Glomerular endothelial cell (primary cell): ENCODE measurements around the gene VAV3. TPM values are rescaled to one million over a fixed set of nuclear protein-coding genes. Genes with fewer than 3 reads are reported as not detected.
A peak's percentile ranks its signal among the peaks of the same experiment; 100 is the strongest.
"Not testable (repeated sequence)": the region's sequence is repeated elsewhere in the genome, so short reads cannot be mapped to it uniquely, and the experiment has no call there.

ENCODE experiments used
- DNase-seq: peaks from one replicate; pipeline ENCODE4 v3.0.0-alpha.2; 2011; ENCODE audit warnings: low read depth, low spot score; ENCODE audit errors: extremely low read depth
- total RNA-seq: library from RNA; depleted of rRNA; stranded (reverse); fragments of >200 nt; gene quantifications from 2 replicates; pipeline ENCODE4 v1.2.3, GENCODE V29; 2015

Gene VAV3
- total RNA-seq, 1 donor from 2014 or later, result 10.1 TPM

DNA sequence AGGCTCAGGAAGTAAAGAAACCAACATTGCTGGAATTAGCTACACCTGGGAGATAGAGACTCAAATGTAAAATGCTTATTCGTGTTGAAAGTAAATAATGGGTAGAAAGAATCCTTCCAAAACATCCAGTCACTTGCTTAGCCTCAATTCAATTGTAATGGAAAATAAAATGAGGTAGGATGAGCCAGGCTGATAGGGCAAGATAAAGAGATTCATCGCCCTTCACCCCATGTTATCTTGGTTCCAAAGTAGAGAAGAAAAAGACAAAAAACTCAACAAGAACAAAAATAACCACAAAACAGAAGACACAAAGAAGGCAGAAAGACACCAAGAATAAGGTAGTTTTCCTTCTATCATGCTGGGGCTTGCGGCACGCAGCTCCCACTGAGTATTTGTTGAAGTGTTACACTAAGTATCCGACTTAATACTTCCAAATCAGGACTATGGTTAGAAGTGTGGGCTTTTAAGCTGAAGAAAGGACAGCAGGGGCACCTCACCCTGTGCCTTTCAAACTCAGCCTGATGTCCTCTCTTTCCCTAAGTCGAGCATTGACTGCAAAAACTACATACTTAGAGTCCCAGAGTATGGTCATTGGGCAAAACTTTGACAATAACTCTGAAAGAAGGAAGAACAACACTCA, 202.1 kb downstream of the VAV3 start:
- no peak for DNase-seq

DNA sequence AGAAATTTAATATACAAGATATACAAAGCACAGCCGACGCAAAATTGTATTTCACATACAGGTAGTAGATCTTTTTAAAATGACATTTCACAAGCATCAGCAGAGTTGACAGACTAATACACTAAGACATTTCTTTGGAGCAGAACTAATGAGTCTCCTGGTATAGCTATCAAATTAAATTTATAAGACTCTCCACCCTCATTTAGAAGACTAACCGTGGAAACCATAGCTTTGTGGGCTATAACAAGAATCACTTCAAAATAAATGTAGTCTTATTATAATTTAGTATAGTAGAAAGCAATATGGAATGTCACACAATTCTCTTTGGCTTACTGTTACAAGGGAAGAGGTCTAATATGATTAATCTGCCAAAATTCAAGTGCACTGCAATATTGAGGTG, 204.9 kb downstream of the VAV3 start:
- DNase-seq, result no peak

DNA sequence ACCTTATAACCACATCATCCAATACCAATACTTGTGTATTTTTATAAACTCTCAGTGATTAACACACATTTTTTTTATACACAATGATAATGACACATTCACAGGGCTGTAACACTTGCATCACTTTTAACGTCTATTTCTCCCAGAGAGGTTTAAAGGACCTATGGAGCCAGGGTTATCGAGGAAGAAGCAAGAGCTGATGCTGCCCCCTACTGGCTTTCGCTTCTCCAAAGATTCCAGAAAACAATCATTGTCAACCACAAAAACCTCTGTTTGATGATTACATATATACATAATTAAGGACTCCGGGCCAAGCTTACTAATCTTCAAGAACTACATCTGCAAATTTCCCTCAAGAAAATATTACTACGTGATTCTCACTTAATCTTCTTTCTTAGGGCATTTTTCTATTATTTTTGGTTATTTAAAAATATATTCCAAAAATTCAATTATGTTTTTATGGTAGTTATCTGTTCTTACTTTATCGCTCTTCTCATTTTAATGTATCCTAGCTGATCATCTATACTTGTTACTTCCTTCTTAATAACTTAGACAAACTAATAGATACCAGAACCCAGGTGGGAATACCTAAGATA, 214.5 kb downstream of the VAV3 start:
- peak; percentile 41 for DNase-seq

DNA sequence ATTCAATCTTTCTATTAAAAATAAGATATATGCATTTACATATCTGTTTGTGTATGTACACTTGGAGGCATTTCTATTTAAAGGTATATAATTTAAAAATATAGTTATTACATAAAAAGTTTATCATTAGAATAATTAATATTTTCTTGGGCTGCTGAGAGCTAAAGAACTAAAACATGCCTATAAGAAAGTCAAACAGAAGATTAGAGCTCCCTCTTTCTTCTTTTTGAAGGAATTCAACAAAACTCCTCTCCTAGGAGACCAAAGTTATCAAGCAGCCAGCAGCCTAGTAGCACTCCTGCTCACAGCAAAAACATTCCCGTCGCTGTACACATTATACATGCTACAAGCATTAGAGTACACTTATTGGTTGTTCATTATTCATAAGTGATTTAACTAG, 216.4 kb downstream of the VAV3 start:
- no peak for DNase-seq

DNA sequence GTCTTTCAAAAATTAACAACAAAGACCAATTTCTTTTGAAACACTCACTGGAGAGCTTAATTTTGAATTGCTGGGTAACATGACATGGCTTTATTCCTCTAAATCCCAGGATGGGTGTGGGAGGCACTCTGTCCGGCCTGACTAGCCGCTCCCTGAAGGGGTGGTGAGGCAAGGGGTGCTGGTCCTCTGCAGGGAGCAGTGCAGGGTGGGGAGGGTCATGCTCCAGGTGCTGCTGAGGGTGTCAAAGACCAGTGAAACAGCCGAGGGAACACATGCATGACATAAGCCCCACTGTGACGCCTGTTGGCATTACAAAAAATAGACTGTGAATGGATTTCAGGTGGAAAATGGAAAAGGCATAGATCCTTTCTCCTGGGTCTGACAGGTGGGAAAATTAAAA, 223.7 kb downstream of the VAV3 start:
- DNase-seq, result no peak

DNA sequence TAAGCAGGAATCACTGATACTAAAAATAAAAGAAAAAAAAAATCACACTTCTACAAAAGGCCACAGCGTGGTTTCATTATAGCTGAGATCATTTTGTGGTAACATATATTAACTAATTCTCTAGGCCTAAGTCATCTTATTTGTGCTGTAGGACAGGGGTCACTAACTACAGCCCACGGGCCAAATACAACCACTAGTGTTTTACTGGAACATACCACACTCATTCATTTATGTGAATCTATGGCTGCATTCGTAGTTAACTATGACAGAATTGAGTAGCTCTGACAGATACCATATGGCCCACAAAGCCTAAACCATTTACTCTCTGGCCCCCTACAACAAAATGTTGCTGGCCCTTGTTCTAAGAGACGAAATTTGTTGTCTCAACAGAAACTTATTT, 224.4 kb downstream of the VAV3 start:
- no peak for DNase-seq

DNA sequence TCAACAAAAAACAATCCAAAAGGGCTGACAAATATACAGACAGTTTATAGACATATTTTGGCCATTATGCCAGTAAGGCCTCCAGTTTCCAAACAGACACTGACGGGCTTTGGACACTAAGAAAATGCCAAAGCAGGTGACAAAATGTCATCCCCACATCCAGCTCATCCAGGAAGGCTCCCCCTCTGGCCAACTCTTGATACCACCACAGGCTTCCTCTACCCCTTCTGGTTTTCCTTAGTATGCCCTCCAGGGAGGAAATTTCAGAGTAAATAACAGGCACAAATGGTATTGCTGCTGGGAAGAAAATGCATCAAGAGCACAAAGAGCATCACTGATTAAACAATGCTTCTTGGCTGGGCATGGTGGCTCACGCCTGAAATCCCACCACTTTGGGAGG, 225.3 kb downstream of the VAV3 start:
- no peak for DNase-seq

DNA sequence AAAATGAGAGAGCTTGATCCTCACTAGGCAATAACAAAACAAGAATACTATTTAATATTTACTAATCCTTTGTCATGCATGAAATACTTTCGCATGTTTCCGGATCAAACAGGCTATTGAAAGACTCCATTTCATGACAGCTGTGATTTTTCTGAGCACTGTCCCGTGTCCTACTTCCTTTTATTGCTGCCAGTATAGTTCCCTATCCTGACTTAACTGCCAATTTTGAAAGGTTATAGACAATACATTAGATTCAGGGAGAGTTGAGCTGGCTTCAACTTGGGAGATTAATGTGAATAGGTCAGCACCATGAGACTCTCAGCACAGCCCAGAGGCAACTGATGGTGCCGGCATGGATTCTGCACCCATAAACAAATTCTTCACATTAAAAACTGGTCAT, 225.8 kb downstream of the VAV3 start:
- no peak for DNase-seq

DNA sequence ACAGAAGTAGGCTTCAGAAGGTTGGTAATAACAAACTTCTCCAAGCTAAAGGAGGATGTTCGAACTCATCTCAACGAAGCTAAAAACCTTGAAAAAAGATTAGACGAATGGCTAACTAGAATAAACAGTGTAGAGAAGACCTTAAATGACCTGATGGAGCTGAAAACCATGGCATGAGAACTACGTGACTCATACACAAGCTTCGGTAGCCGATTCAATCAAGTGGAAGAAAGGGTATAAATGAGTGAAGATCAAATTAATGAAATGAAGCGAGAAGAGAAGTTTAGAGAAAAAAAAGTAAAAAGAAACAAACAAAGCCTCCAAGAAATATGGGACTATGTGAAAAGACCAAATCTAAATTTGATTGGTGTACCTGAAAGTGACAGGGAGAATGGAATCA, 231.6 kb downstream of the VAV3 start:
- DNase-seq, result not testable (repeated sequence)

DNA sequence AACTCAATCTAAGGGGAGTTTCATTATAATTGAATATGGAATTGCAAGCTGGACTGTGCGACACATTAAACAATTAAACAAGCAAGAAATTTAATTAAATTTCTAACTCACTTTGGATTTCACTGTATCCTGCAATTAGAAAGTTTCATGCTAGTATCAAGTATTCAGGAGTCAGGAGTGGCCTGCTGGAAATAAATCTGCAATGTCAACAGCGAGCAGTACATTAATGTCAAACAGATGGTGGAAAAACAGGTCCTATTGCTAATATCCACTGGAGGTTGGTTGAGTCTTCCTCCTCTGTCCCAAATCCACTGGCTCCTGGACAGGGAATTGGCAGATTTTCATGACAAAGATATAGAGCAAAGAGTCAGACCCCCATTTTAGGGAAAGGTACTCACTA, 237.1 kb downstream of the VAV3 start:
- DNase-seq, result no peak

DNA sequence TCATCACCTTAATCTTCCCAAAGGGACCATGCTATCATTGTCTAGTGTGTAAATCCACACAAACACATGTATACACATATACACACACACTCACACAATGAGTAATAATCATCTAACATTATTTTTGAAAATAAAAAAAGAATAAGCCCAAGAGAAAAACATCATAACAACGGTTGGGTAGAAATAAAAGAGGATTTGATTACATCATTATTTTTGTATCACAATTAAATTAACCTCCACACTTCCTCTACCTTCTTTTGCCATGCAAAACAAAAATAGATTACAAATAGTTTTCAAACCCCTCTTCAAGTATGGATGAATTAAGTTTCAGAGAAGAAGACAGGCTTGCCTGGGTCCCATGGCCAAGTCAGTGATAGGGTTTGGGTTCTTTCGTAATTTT, 238.1 kb downstream of the VAV3 start:
- DNase-seq, result no peak

DNA sequence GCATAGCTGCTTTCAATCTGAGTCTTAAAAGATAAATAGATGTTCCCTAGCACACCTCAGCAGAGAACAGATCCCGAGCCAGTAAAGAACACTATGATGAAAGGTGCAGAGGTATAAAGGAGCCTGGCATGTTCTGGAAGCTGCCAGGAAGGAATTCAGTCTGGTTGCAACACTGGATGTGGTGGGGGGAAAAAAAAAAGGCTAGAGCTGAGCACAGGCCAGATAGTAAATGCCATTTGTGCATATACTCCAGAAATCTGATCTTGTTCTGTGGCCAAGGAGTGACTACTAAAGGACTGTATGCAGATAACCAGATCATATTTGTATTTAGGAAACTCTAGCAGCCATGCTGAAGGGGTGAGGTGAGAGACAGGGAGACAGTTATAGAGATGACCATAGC, 240.3 kb downstream of the VAV3 start:
- DNase-seq, result no peak

DNA sequence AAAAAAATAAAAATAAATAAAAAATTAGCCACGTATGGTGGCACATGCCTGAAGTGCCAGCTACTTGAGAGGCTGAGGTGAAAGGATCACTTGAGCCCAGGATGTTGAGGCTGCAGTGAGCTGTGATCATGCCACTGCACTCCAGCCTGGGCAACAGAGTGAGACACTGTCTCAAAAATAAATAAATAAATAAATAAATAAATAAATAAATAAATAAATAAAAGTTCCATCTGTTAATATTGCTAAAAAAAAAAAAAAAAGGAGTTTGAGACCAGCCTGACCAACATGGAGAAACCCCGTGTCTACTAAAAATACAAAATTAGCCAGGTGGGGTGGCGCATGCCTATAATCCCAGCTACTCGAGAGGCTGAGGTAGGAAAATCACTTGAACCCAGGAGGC, 244.8 kb downstream of the VAV3 start:
- DNase-seq, result not testable (repeated sequence)

DNA sequence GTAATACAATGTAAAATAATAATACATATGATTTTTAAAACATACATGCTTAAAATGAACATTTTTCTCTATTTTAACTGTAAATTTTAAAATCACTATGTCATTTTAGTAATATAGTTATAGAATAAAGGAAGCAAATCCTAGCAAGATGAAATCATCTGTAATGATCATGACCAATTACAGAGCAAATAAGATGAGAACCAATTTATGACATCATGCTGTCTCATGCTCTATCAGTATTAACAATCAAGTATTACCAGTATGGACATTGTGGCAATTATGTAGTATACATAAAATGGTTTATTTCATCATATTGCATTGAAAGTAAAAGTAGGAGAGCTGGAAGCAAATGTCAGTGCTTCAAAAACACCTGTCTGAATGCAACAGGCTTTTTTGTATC, 255.0 kb downstream of the VAV3 start:
- no peak for DNase-seq

DNA sequence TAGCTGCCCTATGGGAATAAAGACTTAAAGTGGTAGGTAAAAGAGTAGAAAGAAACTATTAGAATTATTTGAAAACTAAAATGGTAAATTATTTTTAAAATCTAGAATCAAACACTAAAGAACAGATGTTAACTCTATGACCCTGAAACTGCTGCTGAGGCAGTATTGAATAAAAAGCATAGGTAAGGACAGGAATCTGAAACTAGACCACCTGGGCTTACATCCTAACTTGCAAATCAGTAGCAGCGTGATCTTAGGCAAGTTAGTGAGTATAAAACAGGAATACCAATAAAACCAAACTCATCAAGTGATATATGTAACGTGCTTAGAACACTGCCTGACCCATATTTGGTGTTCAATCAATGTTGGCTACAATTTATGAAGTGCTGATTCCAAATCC, 257.9 kb downstream of the VAV3 start:
- DNase-seq, result no peak

DNA sequence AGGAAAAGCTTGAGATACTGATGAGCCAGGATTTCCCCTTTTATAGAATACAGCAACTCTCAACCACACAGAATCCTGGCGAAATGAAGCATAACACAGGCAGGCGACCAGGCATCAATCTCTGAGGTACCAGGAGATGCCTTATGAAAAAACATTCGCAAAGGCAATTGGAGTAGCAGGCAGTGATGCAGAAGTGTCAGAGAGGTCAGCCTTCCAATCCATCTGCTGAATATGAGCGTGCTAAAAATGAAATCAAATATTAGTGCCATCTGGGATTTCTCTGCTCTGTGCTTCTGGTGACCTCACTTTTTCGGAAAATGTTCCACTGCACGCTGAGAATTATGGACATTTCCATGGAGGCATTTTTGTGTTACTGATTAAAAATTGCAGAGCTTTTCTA, 258.8 kb downstream of the VAV3 start:
- no peak for DNase-seq

DNA sequence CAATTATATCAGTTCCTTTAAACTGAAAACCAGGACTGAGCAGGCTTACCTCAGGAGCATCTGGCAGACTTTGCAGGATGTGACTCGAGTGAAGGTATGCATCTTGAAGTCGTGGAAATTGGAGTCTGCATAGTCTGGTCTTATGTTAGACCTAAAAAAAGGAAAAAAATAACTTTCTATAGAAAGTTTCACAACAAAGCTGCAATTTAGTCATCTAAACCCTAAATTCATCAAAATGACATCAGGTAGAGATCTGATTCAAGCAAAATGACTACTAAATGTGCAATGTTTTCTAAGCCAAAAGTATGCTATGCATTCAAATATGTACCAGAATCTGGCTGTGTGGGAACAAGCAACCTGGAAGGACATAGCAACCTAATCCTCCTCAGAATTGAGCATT, 260.1 kb downstream of the VAV3 start:
- no peak for DNase-seq

DNA sequence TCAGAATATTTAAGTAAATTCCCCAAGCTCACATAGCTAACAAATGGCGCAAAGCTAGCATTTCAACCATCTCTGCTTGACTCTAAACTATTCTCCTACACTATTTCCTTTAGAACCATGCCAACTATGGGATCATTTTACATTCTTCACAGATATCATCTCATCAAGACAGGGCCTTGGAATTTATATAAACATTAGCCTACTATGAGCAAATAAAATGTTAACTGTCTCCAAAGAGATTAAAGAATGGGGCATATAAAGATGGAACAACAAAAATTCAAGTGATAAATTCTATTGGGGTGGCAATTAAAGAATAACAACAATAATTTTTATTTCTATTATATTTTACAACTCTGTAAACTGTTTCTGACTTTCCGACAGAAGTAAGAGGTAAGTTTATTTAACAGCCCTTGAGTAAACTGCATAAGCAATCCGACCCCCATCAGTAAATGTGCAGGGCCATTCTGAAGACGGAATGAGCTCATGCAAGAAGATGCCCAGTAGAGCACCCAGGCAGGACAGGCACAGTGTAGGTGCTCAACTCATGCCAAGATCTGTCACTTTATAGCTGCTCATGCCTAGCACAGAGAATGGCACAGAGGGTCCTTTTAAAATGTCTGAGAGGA, 261.9 kb downstream of the VAV3 start:
- no peak for DNase-seq

DNA sequence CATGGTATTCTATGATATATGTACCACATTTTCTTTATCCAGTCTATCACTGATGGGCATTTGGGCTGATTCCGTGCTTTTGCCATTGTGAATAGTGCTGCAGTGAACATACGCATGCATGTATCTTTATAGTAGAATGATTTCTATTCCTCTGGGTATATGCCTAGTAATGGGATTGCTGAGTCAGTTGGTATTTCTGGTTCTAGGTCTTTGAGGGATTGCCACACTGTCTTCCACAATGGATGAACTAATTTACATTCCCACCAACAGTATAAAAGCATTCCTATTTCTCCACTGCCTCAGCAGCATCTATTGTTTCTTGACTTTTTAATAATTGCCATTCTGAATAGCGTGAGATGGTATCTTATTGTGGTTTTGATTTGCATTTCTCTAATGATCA, 264.3 kb downstream of the VAV3 start:
- not testable (repeated sequence) for DNase-seq

DNA sequence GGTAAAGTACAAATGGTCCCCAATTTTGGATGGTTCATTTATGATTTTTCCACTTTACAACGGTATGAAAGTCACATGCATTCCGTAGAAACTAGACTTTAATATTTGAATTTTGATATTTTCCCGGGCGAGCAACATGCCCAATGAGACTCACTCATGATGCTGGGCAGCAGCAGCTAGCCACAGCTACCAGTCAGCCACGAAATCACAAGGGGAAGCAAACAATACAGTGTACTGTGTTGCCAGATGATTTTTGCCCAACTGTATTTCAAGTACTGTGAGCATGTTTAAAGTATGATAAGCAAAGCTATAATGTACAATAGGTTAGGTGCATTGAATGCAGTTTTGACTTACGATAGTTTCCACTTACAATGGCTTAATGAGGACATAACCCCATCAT, 266.8 kb downstream of the VAV3 start:
- DNase-seq, result no peak

DNA sequence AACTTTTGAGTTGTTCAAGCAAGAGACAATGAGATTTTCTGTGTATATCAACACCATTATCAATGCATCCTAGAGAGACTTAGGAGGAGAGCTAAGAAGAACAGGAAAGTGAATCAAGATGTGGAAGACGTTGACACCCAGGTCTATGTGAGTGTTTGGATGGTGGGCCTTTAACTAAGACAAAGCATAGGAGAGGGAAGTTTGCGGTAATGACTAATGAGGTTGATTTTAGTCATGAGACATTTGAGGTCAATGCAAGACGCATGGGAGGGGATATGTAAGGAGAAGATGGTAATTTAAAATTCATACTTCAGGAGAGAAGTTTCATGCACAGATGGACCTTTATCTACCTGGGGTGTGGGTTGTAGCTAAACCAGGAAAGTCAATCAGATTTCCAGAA, 269.6 kb downstream of the VAV3 start:
- DNase-seq, result no peak

DNA sequence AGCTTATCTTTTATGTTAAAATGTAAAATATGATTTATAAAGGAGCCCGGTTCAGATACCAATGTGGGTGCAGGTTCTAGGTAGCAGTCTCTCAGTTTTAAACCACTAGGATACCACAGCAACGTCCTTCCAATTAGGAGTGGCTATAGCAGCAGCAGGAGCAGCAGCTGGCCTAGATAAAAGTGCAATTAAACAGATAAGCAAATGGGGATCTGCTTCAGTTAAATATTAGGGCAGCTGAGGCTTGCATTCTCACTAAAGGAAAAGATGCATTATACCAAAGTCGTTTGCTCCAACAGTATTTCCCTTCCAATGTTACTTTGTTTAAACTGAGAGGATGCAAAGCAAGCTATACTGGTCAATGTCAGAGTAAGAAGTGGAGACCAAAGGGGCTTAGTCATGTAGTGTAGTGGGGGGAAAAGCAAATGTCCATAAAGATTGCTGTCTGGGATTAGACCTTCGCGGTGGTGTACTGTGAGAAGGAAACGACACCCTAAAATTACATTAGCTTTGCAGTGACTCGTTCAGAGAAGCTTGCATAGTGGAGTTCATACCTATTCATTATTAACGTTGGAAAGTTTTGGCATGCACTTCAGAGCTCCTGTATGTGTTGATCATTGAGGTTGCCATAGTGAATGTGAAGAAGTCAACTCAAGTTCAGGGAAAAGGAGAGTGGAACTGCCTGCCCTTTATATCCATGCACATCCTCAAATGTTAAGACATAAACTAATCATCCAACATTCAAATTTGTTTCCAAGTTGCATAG, 272.2 kb downstream of the VAV3 start:
- DNase-seq, result no peak
